H1 (cell line): Measurements from ENCODE around the gene CKLF. TPM values are rescaled to one million over a fixed set of nuclear protein-coding genes. Genes with fewer than 3 reads are reported as not detected.

ENCODE experiments used
- CTCF ChIA-PET: fragments of 300-600 bp; sonication (Branson Sonifier 250); formaldehyde crosslinking; loops from one replicate; lab custom pipeline; 2021; ENCODE audit not compliant: partially characterized antibody; lab: Charles Lee
- POLR2A ChIA-PET: fragments of 300-600 bp; sonication (Branson Sonifier 250); formaldehyde crosslinking; loops from one replicate; lab custom pipeline; 2021; ENCODE audit warnings: inconsistent platforms; ENCODE audit not compliant: partially characterized antibody; lab: Charles Lee
- DNase-seq, 2 experiments: peaks; one replicate each; pipeline versions ENCODE4 v3.0.0 to v3.0.0-alpha.2; 2010 to 2022; ENCODE audit warnings: low spot score in 2 of 2, low read depth in 1 of 2, mixed read lengths in 1 of 2
- FAIRE-seq: peaks from 2 replicates; lab custom pipeline; 2011; peaks lifted over from hg19 to GRCh38; lab: Jason Lieb, UNC
- H2AFZ ChIP-seq: 2 replicates; pipeline ENCODE4 v1.8.1; 2012; ENCODE audit warnings: low read length, inconsistent platforms
- H2AK5ac ChIP-seq: 2 replicates; pipeline ENCODE4 v1.6.1; 2013; ENCODE audit warnings: low read depth, low read length
- H2BK120ac ChIP-seq: replicated peaks from 2 replicates; pipeline ENCODE3; 2013; ENCODE audit warnings: low read depth, low read length, inconsistent platforms
- H2BK12ac ChIP-seq: 2 replicates; pipeline ENCODE4 v1.6.1; 2013; ENCODE audit warnings: low read depth, low read length
- H2BK15ac ChIP-seq: 2 replicates; pipeline ENCODE4 v1.6.1; 2013; ENCODE audit warnings: low read length
- H2BK20ac ChIP-seq: 2 replicates; pipeline ENCODE4 v1.6.1; 2013; ENCODE audit warnings: low read length
- H2BK5ac ChIP-seq: 2 replicates; pipeline ENCODE4 v1.6.1; 2013; ENCODE audit warnings: low read depth, low read length
- H3K14ac ChIP-seq: 2 replicates; pipeline ENCODE4 v1.6.1; 2013; ENCODE audit warnings: inconsistent platforms; ENCODE audit not compliant: insufficient read length
- H3K18ac ChIP-seq: 2 replicates; pipeline ENCODE4 v1.6.1; 2013; ENCODE audit warnings: low read length; ENCODE audit errors: extremely low read depth
- H3K23ac ChIP-seq: 2 replicates; pipeline ENCODE4 v1.6.1; 2013; ENCODE audit warnings: inconsistent platforms; ENCODE audit not compliant: insufficient read length
- H3K23me2 ChIP-seq: 2 replicates; pipeline ENCODE4 v1.6.1; 2013; ENCODE audit warnings: low read depth, low read length
- H3K27ac ChIP-seq: 2 replicates; pipeline ENCODE4 v1.6.1; 2011; ENCODE audit warnings: low read depth, low read length, inconsistent platforms
- H3K27me3 ChIP-seq, 4 experiments: replicated peaks in 1 of 4; 1 replicate in 1 of 4; 2 replicates in 3 of 4; pipeline versions ENCODE4 v1.6.1 to v1.8.1; 2011 to 2013; ENCODE audit warnings: low read length in 3 of 4, mild to moderate bottlenecking in 3 of 4, inconsistent platforms in 2 of 4, mixed read lengths in 2 of 4, moderate library complexity in 1 of 4; ENCODE audit not compliant: control insufficient read depth in 3 of 4, insufficient read depth in 3 of 4; ENCODE audit errors: extremely low read depth in 1 of 4
- H3K36me3 ChIP-seq, 4 experiments: 2 replicates each; pipeline versions ENCODE4 v1.6.1 to v1.8.1; 2011 to 2013; ENCODE audit warnings: mild to moderate bottlenecking in 4 of 4, low read length in 3 of 4, moderate library complexity in 2 of 4, control low read depth in 1 of 4, inconsistent platforms in 1 of 4; ENCODE audit not compliant: insufficient read depth in 4 of 4, control insufficient read depth in 2 of 4
- H3K4ac ChIP-seq: replicated peaks from 2 replicates; pipeline ENCODE3; 2013; ENCODE audit warnings: low read length, low read depth, mixed read lengths, inconsistent platforms; ENCODE audit not compliant: insufficient read length
- H3K4me1 ChIP-seq, 4 experiments: replicated peaks in 1 of 4; 1 replicate in 1 of 4; 2 replicates in 3 of 4; pipeline versions ENCODE4 v1.6.1 to v1.8.1; 2011 to 2013; ENCODE audit warnings: low read length in 3 of 4, inconsistent platforms in 2 of 4, mixed read lengths in 1 of 4; ENCODE audit not compliant: insufficient read depth in 4 of 4, control insufficient read depth in 3 of 4
- H3K4me2 ChIP-seq, 2 experiments: 2 replicates each; pipeline versions ENCODE4 v1.6.1 to v1.8.1; 2011 to 2013; ENCODE audit warnings: low read depth in 2 of 2, low read length in 2 of 2, control low read depth in 1 of 2, inconsistent platforms in 1 of 2, mild to moderate bottlenecking in 1 of 2; ENCODE audit not compliant: insufficient read depth in 1 of 2
- H3K4me3 ChIP-seq, 4 experiments: fragments of 200-600, 300-600 bp in 1 of 4; sonication (generic), shearing (Covaris generic), sonication (Bioruptor Twin) in 1 of 4; 2 replicates each; pipeline versions ENCODE4 v1.5.1 to v1.8.1; 2011 to 2016; ENCODE audit warnings: low read length in 4 of 4, low read depth in 3 of 4, control low read depth in 2 of 4, inconsistent platforms in 2 of 4, mild to moderate bottlenecking in 2 of 4, mixed read lengths in 1 of 4, moderate library complexity in 1 of 4; ENCODE audit not compliant: insufficient read depth in 2 of 4; ENCODE audit errors: extremely low read depth in 1 of 4
- H3K56ac ChIP-seq: replicated peaks from 2 replicates; pipeline ENCODE3; 2013; ENCODE audit warnings: low read depth, mild to moderate bottlenecking, mixed read lengths, low read length, inconsistent platforms; ENCODE audit not compliant: insufficient read length
- H3K79me1 ChIP-seq: 2 replicates; pipeline ENCODE4 v1.6.1; 2013; ENCODE audit warnings: low read depth, low read length, control low read depth
- H3K79me2 ChIP-seq, 2 experiments: 2 replicates each; pipeline versions ENCODE4 v1.6.1 to v1.8.1; 2012 to 2013; ENCODE audit warnings: low read length in 2 of 2, mild to moderate bottlenecking in 2 of 2, inconsistent platforms in 1 of 2; ENCODE audit not compliant: insufficient read depth in 2 of 2, control insufficient read depth in 1 of 2
- H3K9ac ChIP-seq, 4 experiments: replicated peaks in 1 of 4; 1 replicate in 1 of 4; 2 replicates in 3 of 4; pipeline versions ENCODE4 v1.6.1 to v1.8.1; 2011 to 2013; ENCODE audit warnings: low read depth in 3 of 4, low read length in 3 of 4, control low read depth in 2 of 4, mild to moderate bottlenecking in 2 of 4, moderate library complexity in 2 of 4, inconsistent platforms in 1 of 4; ENCODE audit errors: extremely low read depth in 1 of 4
- H3K9me3 ChIP-seq, 2 experiments: 2 replicates each; pipeline versions ENCODE4 v1.6.1 to v1.8.1; 2012 to 2013; ENCODE audit warnings: mild to moderate bottlenecking in 2 of 2, moderate library complexity in 2 of 2, control low read depth in 1 of 2, inconsistent platforms in 1 of 2, low read depth in 1 of 2, low read length in 1 of 2, mixed read lengths in 1 of 2; ENCODE audit not compliant: insufficient read depth in 2 of 2
- H4K20me1 ChIP-seq, 2 experiments: replicated peaks in 1 of 2; 2 replicates each; pipeline versions ENCODE3 to v1.8.1; 2011 to 2013; ENCODE audit warnings: inconsistent platforms in 2 of 2, low read length in 2 of 2, mild to moderate bottlenecking in 1 of 2; ENCODE audit not compliant: insufficient read depth in 2 of 2, control insufficient read depth in 1 of 2
- H4K5ac ChIP-seq: 2 replicates; pipeline ENCODE4 v1.6.1; 2013; ENCODE audit warnings: low read length, low read depth, mixed read lengths, inconsistent platforms; ENCODE audit not compliant: insufficient read length
- H4K8ac ChIP-seq: 2 replicates; pipeline ENCODE4 v1.8.0; 2013; ENCODE audit warnings: mild to moderate bottlenecking, moderate library complexity, low read length, inconsistent platforms; ENCODE audit not compliant: insufficient read depth; ENCODE audit errors: extremely low read depth
- H4K91ac ChIP-seq: replicated peaks from 2 replicates; pipeline ENCODE3; 2013; ENCODE audit warnings: low read length, mixed read lengths, inconsistent platforms; ENCODE audit not compliant: insufficient read length
- BACH1 ChIP-seq: IDR thresholded peaks from 2 replicates; pipeline ENCODE4 v1.6.1; 2012; ENCODE audit warnings: low read length, improper control_type of control experiment
- CHD2 ChIP-seq: IDR thresholded peaks from 2 replicates; pipeline ENCODE4 v1.6.1; 2012; ENCODE audit warnings: low read length, improper control_type of control experiment
- EP300 ChIP-seq, 2 experiments: IDR thresholded peaks; 1 replicate in 1 of 2; 2 replicates in 1 of 2; pipeline ENCODE4 v1.6.1; 2011 to 2012; ENCODE audit warnings: low read depth in 2 of 2, low read length in 2 of 2, mild to moderate bottlenecking in 2 of 2, borderline replicate concordance in 1 of 2, inconsistent platforms in 1 of 2, moderate library complexity in 1 of 2
- FOSL1 ChIP-seq: IDR thresholded peaks from 2 replicates; pipeline ENCODE4 v1.6.1; 2011; ENCODE audit warnings: mild to moderate bottlenecking, low read depth, low read length, moderate library complexity; ENCODE audit not compliant: insufficient read depth
- HDAC6 ChIP-seq: IDR thresholded peaks from one replicate; pipeline ENCODE4 v1.7.1; 2012; ENCODE audit warnings: low read depth, mild to moderate bottlenecking, inconsistent platforms, low read length, moderate library complexity
- JUND ChIP-seq: IDR thresholded peaks from 2 replicates; pipeline ENCODE4 v1.6.1; 2011; ENCODE audit warnings: mild to moderate bottlenecking, improper control_type of control experiment, low read length
- MAX ChIP-seq: IDR thresholded peaks from 2 replicates; pipeline ENCODE4 v1.6.1; 2012; ENCODE audit warnings: inconsistent platforms
- NANOG ChIP-seq: IDR thresholded peaks from 2 replicates; pipeline ENCODE4 v1.6.1; 2011; ENCODE audit warnings: low read length, low read depth, mild to moderate bottlenecking, inconsistent platforms; ENCODE audit not compliant: insufficient read depth, poor library complexity, severe bottlenecking
- POLR2AphosphoS5 ChIP-seq: IDR thresholded peaks from 2 replicates; pipeline ENCODE4 v1.6.1; 2011; ENCODE audit warnings: low read depth, low read length
- SIX5 ChIP-seq: IDR thresholded peaks from 2 replicates; pipeline ENCODE4 v1.6.1; 2011; ENCODE audit warnings: mild to moderate bottlenecking, low read depth, low read length
- SP4 ChIP-seq: IDR thresholded peaks from 2 replicates; pipeline ENCODE4 v1.6.1; 2012; ENCODE audit warnings: low read length, inconsistent platforms
- TBP ChIP-seq: IDR thresholded peaks from 2 replicates; pipeline ENCODE4 v1.6.1; 2011; ENCODE audit warnings: low read depth, low read length, improper control_type of control experiment
- YY1 ChIP-seq: IDR thresholded peaks from 2 replicates; pipeline ENCODE4 v1.6.1; 2011; ENCODE audit warnings: low read depth, mild to moderate bottlenecking, low read length
- ZNF274 ChIP-seq: IDR thresholded peaks from 2 replicates; pipeline ENCODE4 v1.7.0; 2012; ENCODE audit warnings: low read length, borderline replicate concordance; ENCODE audit errors: extremely low read depth
- WGBS, 2 experiments: shearing (Covaris generic) in 1 of 2; methylation state at CpG; one replicate each; pipeline versions ENCODE4 v1.1.6 to v1.1.7; 2013 to 2015; ENCODE audit warnings: low lambda C conversion rate in 2 of 2, mixed read lengths in 2 of 2, inconsistent platforms in 1 of 2, low coverage in 1 of 2, missing lambda C conversion rate in 1 of 2; ENCODE audit not compliant: insufficient replicate concordance in 2 of 2, insufficient coverage in 1 of 2, insufficient read length in 1 of 2; ENCODE audit errors: extremely low coverage in 1 of 2, missing lambda C conversion rate in 1 of 2; 5-methylcytosine and 5-hydroxymethylcytosine counted together
- polyA plus RNA-seq, 7 experiments: library from polyadenylated mRNA; depleted of rRNA in 3 of 7; stranded (reverse) in 5 of 7; unstranded in 2 of 7; fragments of >200 nt in 5 of 7; fragments of 200-250 nt in 2 of 7; gene quantifications; 1 replicate in 5 of 7; 2 replicates in 1 of 7; 4 replicates in 1 of 7; pipeline versions ENCODE4 v1.2.1 to v1.2.3, GENCODE V29; 2011 to 2013; ENCODE audit warnings: missing spikeins in 2 of 7, mixed read lengths in 2 of 7
- total RNA-seq: library from RNA; stranded (reverse); fragmentation: NEBNext Ultra II Directional; extraction: Animal tissue kit (Norgen Biotek cat#: 25700); gene quantifications from 2 replicates; pipeline ENCODE4 v1.2.1, GENCODE V29; 2021

The CKLF gene
- total and polyA plus RNA-seq, 2 of the 8 experiments (the other 6 are each of a cell fraction or from before 2014, with no cell fraction given), result 21.1 to 63.5 TPM

- Histone ChIP-seq H3K27ac (no peak overlapping the region), H2BK20ac (no peak overlapping the region), H3K18ac (no peak overlapping the region), H3K79me2 (no peaks in the 10 kb centered on the region), H3K14ac (no peak overlapping the region), H2BK5ac (no peak overlapping the region), H3K23me2 (no peaks in the 10 kb centered on the region), H2AFZ (no peak overlapping the region), H3K79me1 (no peaks in the 10 kb centered on the region), H4K20me1 (no peaks in the 10 kb centered on the region), H2BK12ac (no peak overlapping the region), H3K4me3 (no peak overlapping the region), H3K4me2 (no peak overlapping the region), H3K9ac (no peak overlapping the region), H2AK5ac (no peak overlapping the region), H3K23ac (no peak overlapping the region), H3K4ac (no peak overlapping the region), H3K4me1 (no peaks in the 10 kb centered on the region), H4K5ac (no peak overlapping the region), H3K56ac (no peak overlapping the region), H3K27me3 (peaks cover 0 to under 1% (median under 1%) of the 10 kb centered on the region in 4 experiments; a peak in 3 of 7 replicates), H2BK120ac (no peak overlapping the region), H2BK15ac (no peak overlapping the region), H4K8ac (no peak overlapping the region; the same call in 1 of the 2 replicates), H3K9me3 (no peaks in the 10 kb centered on the region), H4K91ac (no peak overlapping the region), H3K36me3 (no peaks in the 10 kb centered on the region)
- POLR2A ChIA-PET, result interaction anchor here (1.4 kb wide), 1 partner anchor 10 kb away, joined by 4 read pairs; no protein-coding TSS in a partner anchor
- no peak for TF ChIP-seq NANOG
- no peak for TF ChIP-seq ZNF274
- TF ChIP-seq JUND, result no peak
- TF ChIP-seq YY1, result no peak
- TF ChIP-seq HDAC6, result no peak
- no peak for TF ChIP-seq MAX
- no peak for TF ChIP-seq FOSL1
- no peak for TF ChIP-seq CHD2
- no peak for TF ChIP-seq TBP
- TF ChIP-seq EP300 (IDR thresholded peaks at IDR 0.05; ENCODE audit: borderline replicate concordance in 1 of 2, low read depth in 2 of 2, low read length in 2 of 2), result no peak
- TF ChIP-seq BACH1, result no peak
- TF ChIP-seq SP4, result no peak
- no peak for TF ChIP-seq POLR2AphosphoS5
- no peak for TF ChIP-seq SIX5
- FAIRE-seq, result no peak
- 79% methylated on average over 2 of the region's 2 CpGs; no CpG with 5 or more reads in 1 of the 2 experiments for WGBS, 2 experiments
- DNase-seq, result no peak
- CTCF ChIA-PET, result interaction anchor here (1.0 to 6.8 kb wide), 8 partner anchors 9 to 168 kb away, joined by 3 to 30 read pairs (median 4); no protein-coding TSS in a partner anchor
These were observed 20.0 kb downstream of the CKLF start for GRCh38 chr16:66572356-66572755.
